A673 (cell line): ENCODE measurements around the gene RAB15. TPM values are rescaled to one million over a fixed set of nuclear protein-coding genes. Genes with fewer than 3 reads are reported as not detected.

Experiments used
- BruUV-seq: library from RNA; stranded (reverse); fragments of 400-500 nt; replicated peaks from 2 replicates; lab custom pipeline; 2021; lab: Mats Ljungman, UMichigan
- CTCF ChIA-PET: fragments of 300-600 bp; sonication (Branson Sonifier 250); formaldehyde crosslinking; loops from one replicate; lab custom pipeline; 2022; ENCODE audit warnings: antibody characterized with exemption; lab: Charles Lee
- POLR2A ChIA-PET: fragments of 300-600 bp; sonication (Branson Sonifier 250); formaldehyde crosslinking; loops from one replicate; lab custom pipeline; 2022; ENCODE audit warnings: antibody characterized with exemption; ENCODE audit not compliant: low non-redundant PET; lab: Charles Lee
- DNase-seq: peaks from one replicate; pipeline ENCODE4 v3.0.0-alpha.2; 2015; ENCODE audit warnings: low spot score
- H3K27ac ChIP-seq: fragments of 200-600 bp; sonication (generic); 2 replicates; pipeline ENCODE4 v1.5.1; 2016; ENCODE audit warnings: mixed run types, low read depth, mild to moderate bottlenecking, mixed read lengths, antibody characterized with exemption, low read length; ENCODE audit not compliant: poor library complexity, severe bottlenecking
- H3K27me3 ChIP-seq: fragments of 200-600 bp; sonication (generic); replicated peaks from 2 replicates; pipeline ENCODE4 v1.6.1; 2017; ENCODE audit warnings: mixed run types, low read depth, mild to moderate bottlenecking, mixed read lengths, antibody characterized with exemption, low read length; ENCODE audit not compliant: insufficient read depth, poor library complexity
- H3K36me3 ChIP-seq: fragments of 200-600 bp; sonication (generic); 2 replicates; pipeline ENCODE4 v1.6.1; 2016; ENCODE audit warnings: mixed run types, mild to moderate bottlenecking, mixed read lengths, antibody characterized with exemption, low read length; ENCODE audit not compliant: insufficient read depth, poor library complexity, severe bottlenecking
- H3K4me1 ChIP-seq: fragments of 200-600 bp; sonication (generic); 2 replicates; pipeline ENCODE4 v1.6.1; 2017; ENCODE audit warnings: mixed run types, mild to moderate bottlenecking, mixed read lengths, antibody characterized with exemption, low read length; ENCODE audit not compliant: insufficient read depth, poor library complexity, severe bottlenecking
- H3K4me3 ChIP-seq: fragments of 200-600 bp; sonication (generic); 2 replicates; pipeline ENCODE4 v1.5.1; 2016; ENCODE audit warnings: low read depth, mixed run types, mild to moderate bottlenecking, mixed read lengths, low read length; ENCODE audit not compliant: poor library complexity, severe bottlenecking
- H3K9me3 ChIP-seq: fragments of 200-600 bp; sonication (generic); 2 replicates; pipeline ENCODE4 v1.6.1; 2016; ENCODE audit warnings: mixed run types, low read depth, mild to moderate bottlenecking, mixed read lengths, antibody characterized with exemption, low read length; ENCODE audit not compliant: poor library complexity, severe bottlenecking
- EZH2 ChIP-seq: fragments of 200-600 bp; sonication (generic); IDR thresholded peaks from 2 replicates; pipeline ENCODE4 v1.6.1; 2017; ENCODE audit warnings: borderline replicate concordance, low read depth, mild to moderate bottlenecking, mixed read lengths, antibody characterized with exemption, low read length; ENCODE audit not compliant: poor library complexity, severe bottlenecking
- intact Hi-C: fragments of 100-400 bp; cut with micrococcal nuclease; formaldehyde crosslinking; loops from one replicate; pipeline ENCODE4 v1.10.0; 2022; ENCODE audit not compliant: unreplicated experiment
- total RNA-seq: library from RNA; stranded (reverse); gene quantifications from 2 replicates; pipeline ENCODE4 v1.2.3, GENCODE V29; 2021
- TF ChIP-seq, protein P1 (sequence below): fragments of 300-800, 200-600 bp; sonication (generic); conservative IDR thresholded peaks from 2 replicates; pipeline ENCODE4 v1.5.1; 2017; ENCODE audit warnings: low read depth, mild to moderate bottlenecking, antibody characterized with exemption, low read length, moderate library complexity, mixed read lengths

Gene RAB15
- total RNA-seq, 1 experiment from 2014 or later, result 23.6 TPM

GRCh38 chr14:64998455-64998931 is 26.4 kb upstream of the RAB15 start:
- no peak for DNase-seq
- no peaks in the 10 kb centered on the region for H3K9me3 ChIP-seq
- peaks cover 9% of the 10 kb centered on the region for H3K4me1 ChIP-seq
- no peak overlapping the region for H3K27ac ChIP-seq
- POLR2A ChIA-PET, result no interaction called here
- intact Hi-C loops, result no loop called here
- H3K4me3 ChIP-seq, result no peak overlapping the region
- H3K27me3 ChIP-seq, result no peaks in the 10 kb centered on the region
- BruUV-seq, result no TSS peak
- no peak for TF ChIP-seq EZH2
- TF ChIP-seq, protein P1, sequence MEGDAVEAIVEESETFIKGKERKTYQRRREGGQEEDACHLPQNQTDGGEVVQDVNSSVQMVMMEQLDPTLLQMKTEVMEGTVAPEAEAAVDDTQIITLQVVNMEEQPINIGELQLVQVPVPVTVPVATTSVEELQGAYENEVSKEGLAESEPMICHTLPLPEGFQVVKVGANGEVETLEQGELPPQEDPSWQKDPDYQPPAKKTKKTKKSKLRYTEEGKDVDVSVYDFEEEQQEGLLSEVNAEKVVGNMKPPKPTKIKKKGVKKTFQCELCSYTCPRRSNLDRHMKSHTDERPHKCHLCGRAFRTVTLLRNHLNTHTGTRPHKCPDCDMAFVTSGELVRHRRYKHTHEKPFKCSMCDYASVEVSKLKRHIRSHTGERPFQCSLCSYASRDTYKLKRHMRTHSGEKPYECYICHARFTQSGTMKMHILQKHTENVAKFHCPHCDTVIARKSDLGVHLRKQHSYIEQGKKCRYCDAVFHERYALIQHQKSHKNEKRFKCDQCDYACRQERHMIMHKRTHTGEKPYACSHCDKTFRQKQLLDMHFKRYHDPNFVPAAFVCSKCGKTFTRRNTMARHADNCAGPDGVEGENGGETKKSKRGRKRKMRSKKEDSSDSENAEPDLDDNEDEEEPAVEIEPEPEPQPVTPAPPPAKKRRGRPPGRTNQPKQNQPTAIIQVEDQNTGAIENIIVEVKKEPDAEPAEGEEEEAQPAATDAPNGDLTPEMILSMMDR, result no peak
- no peaks in the 10 kb centered on the region for H3K36me3 ChIP-seq
- CTCF ChIA-PET, result no interaction called here

DNA sequence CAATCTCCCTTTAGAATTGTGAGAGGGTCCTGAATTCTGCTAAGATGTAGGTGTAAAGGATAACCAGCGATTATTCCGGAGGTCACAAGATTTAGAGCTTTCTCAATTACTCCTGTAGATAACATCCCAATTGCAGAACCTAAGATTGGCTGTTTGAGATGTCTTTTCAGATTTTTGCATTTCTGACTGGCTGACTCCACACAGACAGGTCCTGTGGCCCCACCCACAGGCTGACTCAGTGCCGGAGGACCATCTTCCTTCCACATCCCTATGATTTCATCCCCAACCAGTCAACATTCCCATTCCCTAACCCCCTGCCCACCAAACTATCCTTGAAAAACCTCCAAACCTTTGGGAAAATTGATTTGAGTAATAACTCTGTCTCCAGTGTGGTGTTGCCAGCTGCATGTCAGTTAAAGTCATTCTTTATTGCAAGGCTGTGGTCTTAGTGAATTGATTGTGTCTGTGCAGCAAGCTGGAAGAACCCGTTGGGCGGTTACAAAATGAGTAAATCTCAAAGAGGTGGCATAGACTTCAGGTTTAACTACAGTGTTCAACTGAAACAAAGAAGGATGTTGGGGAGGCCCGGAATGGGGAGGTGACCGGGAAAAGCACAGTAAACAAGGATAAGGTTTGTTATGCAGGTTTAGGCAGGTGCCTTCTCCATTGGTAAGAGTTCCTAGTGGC is 25.1 kb upstream of the RAB15 start:
- H3K4me3 ChIP-seq, result no peak overlapping the region
- DNase-seq, result no peak
- intact Hi-C loops, result no loop called here
- H3K27me3 ChIP-seq, result no peaks in the 10 kb centered on the region
- BruUV-seq, result no TSS peak
- peaks cover 22% of the 10 kb centered on the region for H3K4me1 ChIP-seq
- POLR2A ChIA-PET, result no interaction called here
- no peak for TF ChIP-seq EZH2
- TF ChIP-seq, protein P1, result no peak
- H3K36me3 ChIP-seq, result no peaks in the 10 kb centered on the region
- H3K9me3 ChIP-seq, result no peaks in the 10 kb centered on the region
- CTCF ChIA-PET, result no interaction called here
- H3K27ac ChIP-seq, result peak overlapping the region; percentile 24

DNA sequence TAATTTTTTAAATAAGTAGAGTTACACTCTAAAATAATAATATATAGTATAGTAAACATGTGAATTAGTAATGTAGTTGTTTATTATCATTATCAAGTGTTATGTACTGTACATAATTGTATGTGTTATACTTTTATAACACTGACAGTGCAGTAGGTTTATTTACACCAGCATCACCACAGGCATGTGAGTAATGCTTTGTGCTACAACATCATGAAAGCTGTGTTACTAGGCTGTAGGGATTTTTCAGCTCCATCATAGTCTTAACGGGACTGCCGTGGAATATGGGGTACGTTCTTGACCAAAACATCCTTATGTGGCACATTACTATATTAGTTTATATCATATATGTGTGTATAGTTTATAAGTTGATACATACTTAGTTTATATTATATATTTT is 23.2 kb upstream of the RAB15 start:
- H3K27ac ChIP-seq, result no peak overlapping the region
- intact Hi-C loops, result no loop called here

More for the DNA sequence above, 23.2 kb upstream of the RAB15 start:
- H3K9me3 ChIP-seq, result no peaks in the 10 kb centered on the region
- no peak for DNase-seq
- H3K4me3 ChIP-seq, result no peak overlapping the region
- no peaks in the 10 kb centered on the region for H3K36me3 ChIP-seq
- TF ChIP-seq, protein P1, result no peak
- TF ChIP-seq EZH2, result no peak
- H3K27me3 ChIP-seq, result no peaks in the 10 kb centered on the region
- no TSS peak for BruUV-seq
- POLR2A ChIA-PET, result interaction anchor here (0.7 kb wide), 1 partner anchor 144 kb away, joined by 3 read pairs; no protein-coding TSS in a partner anchor
- CTCF ChIA-PET, result no interaction called here
- H3K4me1 ChIP-seq, result peaks cover 22% of the 10 kb centered on the region
